Measurements from ENCODE around the gene PHIP.
"Not testable (repeated sequence)": the region's sequence is repeated elsewhere in the genome, so short reads cannot be mapped to it uniquely, and the experiment has no call there.

PHIP gene

DNA sequence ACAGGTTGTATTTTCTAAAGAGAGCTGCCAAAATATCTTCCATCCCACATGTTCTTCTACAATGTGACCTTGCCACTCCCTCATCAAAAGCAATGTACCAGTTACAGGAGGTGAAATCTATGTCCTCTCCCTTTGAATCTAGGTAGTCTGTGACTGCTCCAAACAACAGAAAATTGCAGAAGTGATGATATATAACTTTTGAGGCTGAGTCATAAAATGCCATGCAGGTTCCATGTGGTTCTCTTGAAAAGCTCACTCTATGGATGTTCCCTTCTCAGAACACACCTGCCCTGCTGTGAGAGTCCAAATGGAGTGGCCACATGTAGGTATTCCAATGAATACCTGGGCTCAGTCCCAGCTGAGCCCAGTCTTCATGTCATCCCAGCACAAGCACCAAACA lies 16.9 kb upstream of the PHIP start:
- Histone ChIP-seq H3K18ac (ENCODE audit: low read length) (no peak overlapping the region), H2BK5ac (ENCODE audit: low read length) (no peak overlapping the region), H3K4me3 (ENCODE audit: low read length in 2 of 2) (no peak overlapping the region), H4K8ac (ENCODE audit: low read depth, low read length) (no peak overlapping the region), H3K4me1 (ENCODE audit: control insufficient read depth in 2 of 2, insufficient read depth in 1 of 2, low read depth in 1 of 2, low read length in 2 of 2) (no peaks in the 10 kb centered on the region), H3K4me2 (ENCODE audit: insufficient read depth, low read length, poor library complexity, severe bottlenecking) (no peak overlapping the region), H3K9me3 (replicated peaks in 1 of 2; ENCODE audit: control insufficient read depth in 2 of 2, insufficient read depth in 1 of 2, low read depth in 1 of 2, low read length in 2 of 2) (no peaks in the 10 kb centered on the region), H3K23ac (ENCODE audit: low read depth, low read length, poor library complexity) (no peak overlapping the region), H3K27me3 (ENCODE audit: control insufficient read depth in 3 of 3, insufficient read depth in 3 of 3, low read depth in 1 of 3, low read length in 3 of 3) (no peaks in the 10 kb centered on the region), H3K14ac (ENCODE audit: low read length) (no peak overlapping the region), H2BK15ac (ENCODE audit: low read length) (no peak overlapping the region), H2BK12ac (ENCODE audit: low read length) (no peak overlapping the region), H3K9ac (ENCODE audit: low read depth, low read length, poor library complexity) (no peak overlapping the region), H3K4ac (ENCODE audit: low read length) (no peak overlapping the region), H2AK5ac (ENCODE audit: low read depth, low read length) (no peak overlapping the region), H4K91ac (ENCODE audit: low read depth, low read length, poor library complexity) (no peak overlapping the region), H3K36me3 (replicated peaks in 1 of 2; ENCODE audit: control insufficient read depth in 2 of 2, insufficient read depth in 2 of 2, low read length in 2 of 2) (no peaks in the 10 kb centered on the region), H3K79me1 (ENCODE audit: low read depth, low read length) (no peaks in the 10 kb centered on the region), H2AFZ (ENCODE audit: low read length) (no peak overlapping the region), H2BK120ac (ENCODE audit: low read depth, low read length) (no peak overlapping the region), H3K27ac (replicated peaks; ENCODE audit: low read length) (no peak overlapping the region)
- no peak for DNase-seq (ENCODE audit: low spot score)

DNA sequence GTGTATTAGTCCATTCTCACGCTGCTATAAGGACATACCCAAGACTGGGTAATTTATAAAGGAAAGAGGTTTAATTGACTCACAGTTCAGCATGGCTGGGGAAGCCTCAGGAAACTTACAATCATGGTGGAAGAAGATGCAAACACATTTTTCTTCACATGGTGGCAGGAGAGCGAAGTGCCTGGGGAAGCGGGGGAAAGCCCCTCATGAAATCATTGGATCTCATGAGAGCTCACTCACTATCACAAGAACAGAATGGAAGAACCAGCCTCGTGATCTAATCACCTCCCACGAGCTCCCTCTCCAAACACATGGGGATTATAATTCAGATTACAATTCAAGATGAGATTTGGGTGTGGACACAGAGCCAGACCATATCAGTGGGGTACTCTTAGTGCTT lies 13.7 kb upstream of the PHIP start:
- not testable (repeated sequence) for H2BK120ac ChIP-seq (ENCODE audit: low read depth, low read length)
- WGBS, 2 donors (ENCODE audit: extremely low coverage in 2 of 2, insufficient read length in 2 of 2, insufficient replicate concordance in 1 of 2), result no CpG with 5 or more reads among the region's 5 CpGs

DNA sequence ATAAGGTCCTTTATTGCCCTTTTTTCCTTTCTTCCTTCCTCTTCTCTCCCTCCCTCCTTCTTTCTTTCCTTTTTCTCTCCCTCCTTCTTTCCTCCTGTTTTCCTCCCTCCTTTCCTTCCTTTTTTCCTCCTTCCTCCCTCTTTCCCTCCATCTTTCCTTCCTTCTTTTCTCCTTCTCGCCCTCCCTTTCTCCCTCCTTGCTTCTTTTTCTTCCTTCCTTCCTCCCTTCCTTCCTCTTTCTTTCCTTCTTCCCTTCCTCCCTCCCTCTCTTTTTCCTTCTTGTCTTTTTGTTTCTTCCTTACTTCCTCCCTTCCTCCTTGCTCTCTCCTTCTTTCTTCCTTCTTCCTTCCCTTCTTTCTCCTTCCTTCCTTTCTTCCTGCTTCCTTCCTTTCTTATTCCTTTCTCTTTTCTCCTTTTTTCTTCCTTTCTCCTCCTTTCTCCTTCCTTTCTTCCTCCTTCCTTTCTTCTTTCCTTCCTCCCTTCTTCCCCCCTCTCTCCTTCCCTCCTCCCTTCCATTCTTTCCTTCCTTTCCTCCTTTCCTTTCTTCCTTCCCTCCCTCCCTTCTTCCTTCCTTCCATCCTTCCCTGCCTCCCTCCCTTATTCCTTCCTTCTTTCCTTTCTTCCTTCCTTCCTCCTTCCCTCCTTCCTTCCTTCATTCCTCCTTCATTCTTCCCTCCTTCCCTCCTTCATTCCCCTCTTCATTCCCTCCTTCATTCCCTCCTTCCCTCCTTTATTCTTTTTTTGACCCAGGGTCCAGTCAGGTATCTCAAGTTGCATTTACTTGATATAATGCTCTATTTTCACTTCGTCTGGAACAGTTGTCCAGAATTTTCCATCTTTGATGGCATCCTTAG lies 11.7 kb upstream of the PHIP start:
- Histone ChIP-seq H2BK12ac (ENCODE audit: low read length) (no peak overlapping the region), H3K4me1 (ENCODE audit: control insufficient read depth in 2 of 2, insufficient read depth in 1 of 2, low read depth in 1 of 2, low read length in 2 of 2) (no peaks in the 10 kb centered on the region), H3K4ac (ENCODE audit: low read length) (no peak overlapping the region), H2BK5ac (ENCODE audit: low read length) (no peak overlapping the region), H3K27ac (replicated peaks; ENCODE audit: low read length) (no peak overlapping the region), H3K79me1 (ENCODE audit: low read depth, low read length) (no peaks in the 10 kb centered on the region), H3K14ac (ENCODE audit: low read length) (no peak overlapping the region), H3K4me2 (ENCODE audit: insufficient read depth, low read length, poor library complexity, severe bottlenecking) (no peak overlapping the region), H2BK15ac (ENCODE audit: low read length) (no peak overlapping the region), H3K36me3 (replicated peaks in 1 of 2; ENCODE audit: control insufficient read depth in 2 of 2, insufficient read depth in 2 of 2, low read length in 2 of 2) (no peaks in the 10 kb centered on the region), H3K27me3 (ENCODE audit: control insufficient read depth in 3 of 3, insufficient read depth in 3 of 3, low read depth in 1 of 3, low read length in 3 of 3) (no peaks in the 10 kb centered on the region), H3K18ac (ENCODE audit: low read length) (no peak overlapping the region), H3K23ac (ENCODE audit: low read depth, low read length, poor library complexity) (no peak overlapping the region), H3K9ac (ENCODE audit: low read depth, low read length, poor library complexity) (no peak overlapping the region), H2AK5ac (ENCODE audit: low read depth, low read length) (no peak overlapping the region), H2AFZ (ENCODE audit: low read length) (no peak overlapping the region), H3K9me3 (replicated peaks in 1 of 2; ENCODE audit: control insufficient read depth in 2 of 2, insufficient read depth in 1 of 2, low read depth in 1 of 2, low read length in 2 of 2) (no peaks in the 10 kb centered on the region), H3K4me3 (ENCODE audit: low read length in 2 of 2) (no peak overlapping the region), H4K8ac (ENCODE audit: low read depth, low read length) (no peak overlapping the region), H4K91ac (ENCODE audit: low read depth, low read length, poor library complexity) (no peak overlapping the region), H2BK120ac (ENCODE audit: low read depth, low read length) (no peak overlapping the region)
- no peak for DNase-seq (ENCODE audit: low spot score)
- WGBS, 2 donors (ENCODE audit: extremely low coverage in 2 of 2, insufficient read length in 2 of 2, insufficient replicate concordance in 1 of 2), result no CpG with 5 or more reads among the region's 2 CpGs

More for the DNA sequence above, 13.7 kb upstream of the PHIP start:
- not testable (repeated sequence) for H3K23ac ChIP-seq (ENCODE audit: low read depth, low read length, poor library complexity); H3K4me2 ChIP-seq (ENCODE audit: insufficient read depth, low read length, poor library complexity, severe bottlenecking); H3K36me3 ChIP-seq (replicated peaks in 1 of 2; ENCODE audit: control insufficient read depth in 2 of 2, insufficient read depth in 2 of 2, low read length in 2 of 2); H2BK15ac ChIP-seq (ENCODE audit: low read length); H2BK12ac ChIP-seq (ENCODE audit: low read length); H3K79me1 ChIP-seq (ENCODE audit: low read depth, low read length); H4K8ac ChIP-seq (ENCODE audit: low read depth, low read length); H3K4ac ChIP-seq (ENCODE audit: low read length); H3K9ac ChIP-seq (ENCODE audit: low read depth, low read length, poor library complexity); H3K27ac ChIP-seq (replicated peaks; ENCODE audit: low read length); H2BK5ac ChIP-seq (ENCODE audit: low read length); H3K4me3 ChIP-seq (ENCODE audit: low read length in 2 of 2); H2AK5ac ChIP-seq (ENCODE audit: low read depth, low read length); DNase-seq (ENCODE audit: low spot score); H3K9me3 ChIP-seq (replicated peaks in 1 of 2; ENCODE audit: control insufficient read depth in 2 of 2, insufficient read depth in 1 of 2, low read depth in 1 of 2, low read length in 2 of 2); H3K18ac ChIP-seq (ENCODE audit: low read length); H3K27me3 ChIP-seq (ENCODE audit: control insufficient read depth in 3 of 3, insufficient read depth in 3 of 3, low read depth in 1 of 3, low read length in 3 of 3); H3K14ac ChIP-seq (ENCODE audit: low read length); H4K91ac ChIP-seq (ENCODE audit: low read depth, low read length, poor library complexity); H2AFZ ChIP-seq (ENCODE audit: low read length); H3K4me1 ChIP-seq (ENCODE audit: control insufficient read depth in 2 of 2, insufficient read depth in 1 of 2, low read depth in 1 of 2, low read length in 2 of 2)

DNA sequence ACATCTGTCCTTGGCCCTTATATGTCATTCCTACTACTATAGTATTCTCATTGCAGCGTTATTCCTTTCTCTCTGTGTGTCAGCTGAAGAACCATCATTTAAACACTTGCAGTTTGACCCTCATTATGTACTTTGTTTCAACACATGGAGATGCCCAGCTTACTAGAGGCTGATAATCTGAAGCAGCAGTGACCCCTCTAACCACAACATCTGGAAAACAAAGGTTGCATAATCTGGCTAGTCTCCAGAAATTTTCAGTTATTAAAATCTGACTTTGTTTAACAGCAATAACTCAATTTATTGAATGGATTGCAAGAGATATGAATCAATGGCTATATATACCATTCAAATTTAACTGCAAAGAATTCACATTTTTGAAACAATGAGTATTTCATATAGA lies 6.6 kb upstream of the PHIP start:
- H3K9ac ChIP-seq (ENCODE audit: low read depth, low read length, poor library complexity), result no peak overlapping the region
- H3K18ac ChIP-seq (ENCODE audit: low read length), result no peak overlapping the region
- no peak overlapping the region for H2BK5ac ChIP-seq (ENCODE audit: low read length)
- no peaks in the 10 kb centered on the region for H3K27me3 ChIP-seq (ENCODE audit: control insufficient read depth in 3 of 3, insufficient read depth in 3 of 3, low read depth in 1 of 3, low read length in 3 of 3)
- H3K36me3 ChIP-seq (replicated peaks in 1 of 2; ENCODE audit: control insufficient read depth in 2 of 2, insufficient read depth in 2 of 2, low read length in 2 of 2), result no peaks in the 10 kb centered on the region
- no peak overlapping the region for H3K14ac ChIP-seq (ENCODE audit: low read length)
- no peaks in the 10 kb centered on the region for H3K79me1 ChIP-seq (ENCODE audit: low read depth, low read length)
- no peaks in the 10 kb centered on the region for H3K9me3 ChIP-seq (replicated peaks in 1 of 2; ENCODE audit: control insufficient read depth in 2 of 2, insufficient read depth in 1 of 2, low read depth in 1 of 2, low read length in 2 of 2)
- H2AK5ac ChIP-seq (ENCODE audit: low read depth, low read length), result no peak overlapping the region
- H2BK120ac ChIP-seq (ENCODE audit: low read depth, low read length), result no peak overlapping the region
- WGBS, 2 donors (ENCODE audit: extremely low coverage in 2 of 2, insufficient read length in 2 of 2, insufficient replicate concordance in 1 of 2), result no CpG with 5 or more reads among the region's 1 CpG
- H2BK12ac ChIP-seq (ENCODE audit: low read length), result no peak overlapping the region
- no peak overlapping the region for H3K23ac ChIP-seq (ENCODE audit: low read depth, low read length, poor library complexity)
- H3K4me3 ChIP-seq (ENCODE audit: low read length in 2 of 2), result no peak overlapping the region
- H2BK15ac ChIP-seq (ENCODE audit: low read length), result no peak overlapping the region
- no peak for DNase-seq (ENCODE audit: low spot score)
- no peak overlapping the region for H4K91ac ChIP-seq (ENCODE audit: low read depth, low read length, poor library complexity)
- H2AFZ ChIP-seq (ENCODE audit: low read length), result no peak overlapping the region
- H4K8ac ChIP-seq (ENCODE audit: low read depth, low read length), result no peak overlapping the region
- no peak overlapping the region for H3K4me2 ChIP-seq (ENCODE audit: insufficient read depth, low read length, poor library complexity, severe bottlenecking)
- peaks cover 2 to 13% of the 10 kb centered on the region in 2 donors for H3K4me1 ChIP-seq (ENCODE audit: control insufficient read depth in 2 of 2, insufficient read depth in 1 of 2, low read depth in 1 of 2, low read length in 2 of 2)
- H3K27ac ChIP-seq (replicated peaks; ENCODE audit: low read length), result no peak overlapping the region
- H3K4ac ChIP-seq (ENCODE audit: low read length), result no peak overlapping the region
